CD4-positive, alpha-beta T cell treated with Interleukin-6 for 4 hours (primary cell): ENCODE data around the gene AGXT2.
"Not testable (repeated sequence)": the region's sequence is repeated elsewhere in the genome, so short reads cannot be mapped to it uniquely, and the experiment has no call there.

Experiments used
- DNase-seq: peaks from one replicate; pipeline ENCODE4 v3.0.0-alpha.2; 2020; ENCODE audit warnings: mixed read lengths

AGXT2 gene

GRCh38 chr5:35050541-35051126, 2.9 kb upstream of the AGXT2 start:
- DNase-seq, result no peak

DNA sequence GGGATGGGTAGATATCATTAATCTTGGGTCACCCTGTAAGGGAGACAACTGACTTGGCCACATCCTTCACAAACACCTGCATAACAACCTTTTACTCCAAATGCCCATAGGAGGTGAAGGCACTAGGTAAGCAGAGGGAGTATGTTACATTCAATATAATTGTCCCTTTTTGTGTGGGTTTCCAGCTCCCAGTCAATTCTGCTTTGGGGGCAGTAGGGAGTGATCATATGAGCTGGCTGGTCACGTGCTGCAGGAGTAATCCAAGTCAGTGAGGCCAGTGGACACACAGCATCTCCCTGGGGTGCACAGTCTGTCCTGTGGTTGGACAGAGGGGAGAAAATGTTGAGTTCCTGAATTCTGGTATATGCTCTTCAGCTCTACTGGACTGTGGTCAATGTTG, 1.2 kb upstream of the AGXT2 start:
- no peak for DNase-seq

DNA sequence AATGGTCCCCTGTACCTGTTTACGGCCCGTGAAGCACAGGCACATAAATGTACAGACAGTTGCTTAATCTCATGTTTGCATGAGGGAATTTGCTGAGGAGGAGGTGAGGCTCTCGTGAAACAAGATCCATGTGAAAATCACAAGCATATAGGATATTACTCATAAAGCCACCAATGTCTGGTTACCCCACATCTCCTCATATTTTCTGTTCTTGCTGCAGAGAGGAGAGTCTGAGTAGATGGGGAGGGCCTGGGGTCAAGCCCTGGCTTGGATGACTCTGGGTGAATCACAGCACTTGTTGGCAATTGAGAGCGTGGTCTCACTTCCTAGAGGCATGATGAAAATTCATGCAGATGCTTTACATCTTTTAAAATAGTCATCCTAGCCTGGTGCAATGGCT, 975 bp downstream of the AGXT2 start:
- DNase-seq, result no peak

- no peak for DNase-seq
These were observed 2.5 kb downstream of the AGXT2 start for GRCh38 chr5:35045280-35045679.

DNA sequence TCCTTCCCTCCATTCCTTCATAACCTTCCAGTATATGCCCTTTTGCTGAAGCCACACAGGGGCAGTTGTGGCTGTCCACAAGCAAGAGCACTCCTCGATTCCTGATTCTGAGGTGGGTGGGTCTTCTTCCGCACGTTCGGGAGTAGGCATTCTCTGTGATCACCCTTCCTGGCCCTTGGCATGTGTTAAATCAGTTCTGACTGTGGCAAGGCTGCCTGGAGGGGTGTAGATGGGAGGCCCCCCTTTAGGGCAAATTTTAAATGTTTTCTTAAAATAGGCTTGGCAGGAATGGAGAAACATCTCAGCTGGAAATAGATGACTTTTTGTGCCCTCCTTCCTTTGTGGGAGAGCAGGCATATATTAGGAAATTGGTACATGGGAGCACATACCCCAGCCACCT, 3.1 kb downstream of the AGXT2 start:
- no peak for DNase-seq

- DNase-seq, result no peak
These were observed 5.0 kb downstream of the AGXT2 start for GRCh38 chr5:35042781-35043180.

GRCh38 chr5:35041261-35041660, 6.5 kb downstream of the AGXT2 start:
- DNase-seq, result no peak

- no peak for DNase-seq
These were observed 8.9 kb downstream of the AGXT2 start for GRCh38 chr5:35038891-35039290.

DNA sequence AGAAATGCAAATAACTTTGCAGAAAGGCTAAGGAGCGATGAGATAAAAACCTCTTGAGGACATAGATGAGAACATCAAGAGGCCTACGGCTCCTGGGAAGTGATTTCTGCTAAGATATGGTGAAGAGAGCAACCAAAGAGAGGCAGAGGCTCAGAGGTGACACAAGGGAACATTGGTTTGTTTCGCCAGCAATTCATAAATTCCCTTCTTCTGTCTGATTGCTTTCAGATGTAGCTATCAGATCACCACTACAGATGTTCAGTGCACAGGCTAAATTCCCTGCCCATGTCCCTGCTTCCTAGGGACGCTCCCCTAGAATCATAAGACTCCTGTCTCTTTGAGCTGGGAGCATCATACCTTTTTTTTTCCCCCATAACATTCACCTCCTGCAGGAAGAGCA, 11.2 kb downstream of the AGXT2 start:
- no peak for DNase-seq

DNA sequence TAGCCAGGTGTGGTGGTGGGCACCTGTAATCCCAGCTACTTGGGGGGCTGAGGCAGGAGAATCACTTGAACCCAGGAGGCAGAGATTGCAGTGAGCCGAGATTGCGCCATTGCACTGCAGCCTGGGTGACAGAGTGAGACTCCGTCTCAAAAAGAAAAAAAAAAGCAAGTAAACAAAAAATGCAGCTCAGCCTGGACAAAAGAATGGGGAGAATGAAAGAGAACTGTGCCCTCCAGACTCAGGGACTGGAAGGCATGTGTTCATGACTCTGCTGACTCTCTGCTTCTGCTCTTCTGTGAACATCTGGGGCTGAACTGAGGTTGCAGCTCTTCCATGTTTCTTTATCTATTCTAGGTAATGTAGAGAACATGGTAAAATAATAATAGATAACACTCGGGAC, 11.8 kb downstream of the AGXT2 start:
- DNase-seq, result not testable (repeated sequence)

DNA sequence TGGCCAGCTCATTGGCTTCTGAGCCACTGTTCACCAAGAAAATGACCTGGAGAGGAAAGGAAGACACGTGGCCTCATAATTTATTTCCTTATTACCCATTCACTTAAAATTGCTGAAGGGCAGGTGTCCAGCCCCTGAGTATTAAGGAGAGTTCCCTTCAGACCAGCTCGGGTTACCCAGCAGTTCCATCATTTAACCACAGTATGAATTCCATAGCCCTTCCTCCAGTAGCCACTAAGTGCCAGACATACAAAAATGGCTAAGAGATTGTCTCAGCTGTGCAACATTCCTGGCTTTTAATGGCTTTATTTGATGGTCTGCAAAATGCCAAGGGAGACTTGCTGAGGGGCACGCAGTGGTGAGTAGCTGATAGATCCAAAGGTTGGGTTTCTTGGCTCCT, 12.5 kb downstream of the AGXT2 start:
- no peak for DNase-seq

DNA sequence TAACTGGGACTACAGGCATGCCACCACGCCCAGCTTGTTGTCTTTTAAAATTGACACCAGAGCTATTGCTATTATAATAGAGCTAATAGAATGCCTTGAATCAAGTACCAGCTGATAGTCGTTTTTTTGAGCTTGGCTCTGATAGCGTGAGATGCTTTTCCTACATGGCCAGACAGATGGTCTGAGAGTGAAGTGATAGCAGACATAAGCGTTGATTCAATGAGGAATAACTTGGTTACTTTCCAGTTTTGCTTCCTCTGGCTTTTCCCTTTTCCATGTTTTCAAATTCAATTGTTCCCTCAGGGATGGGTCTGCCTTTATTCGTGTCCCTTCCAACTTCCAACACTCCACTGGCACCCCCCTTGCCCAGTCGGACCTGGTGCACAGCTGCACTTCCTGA, 15.4 kb downstream of the AGXT2 start:
- no peak for DNase-seq

GRCh38 chr5:35031276-35031675, 16.5 kb downstream of the AGXT2 start:
- no peak for DNase-seq

DNA sequence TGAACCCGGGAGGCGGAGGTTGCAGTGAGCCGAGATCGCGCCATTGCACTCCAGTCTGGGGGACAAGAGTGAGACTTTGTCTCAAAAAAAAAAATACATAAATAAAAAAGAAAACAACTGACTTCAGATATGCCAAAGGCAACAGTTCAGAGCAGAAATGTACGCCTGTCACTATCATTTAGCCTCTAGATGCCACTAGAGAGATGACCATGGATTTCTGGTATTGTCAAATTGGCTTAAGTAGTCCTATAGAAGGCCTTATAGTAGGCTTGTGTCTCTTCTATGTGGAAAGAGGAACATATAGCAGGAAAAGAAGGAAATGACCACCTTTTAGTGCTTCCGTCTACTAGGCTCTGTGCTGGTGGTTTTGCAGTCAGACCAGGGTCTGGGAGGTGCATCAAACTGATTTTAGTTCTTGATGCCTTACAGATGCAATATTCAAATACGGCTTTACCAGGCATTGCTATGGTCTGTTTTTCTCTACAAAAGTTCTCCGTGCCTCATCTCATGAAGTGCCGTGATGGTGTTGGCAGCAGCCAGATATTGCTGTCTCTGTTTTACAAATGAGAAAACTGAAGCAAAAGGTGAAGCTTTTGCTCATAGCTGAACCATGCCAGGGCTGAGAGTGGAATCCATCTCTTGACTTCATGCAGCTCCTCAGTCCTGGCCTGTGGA, 17.2 kb downstream of the AGXT2 start:
- no peak for DNase-seq

DNA sequence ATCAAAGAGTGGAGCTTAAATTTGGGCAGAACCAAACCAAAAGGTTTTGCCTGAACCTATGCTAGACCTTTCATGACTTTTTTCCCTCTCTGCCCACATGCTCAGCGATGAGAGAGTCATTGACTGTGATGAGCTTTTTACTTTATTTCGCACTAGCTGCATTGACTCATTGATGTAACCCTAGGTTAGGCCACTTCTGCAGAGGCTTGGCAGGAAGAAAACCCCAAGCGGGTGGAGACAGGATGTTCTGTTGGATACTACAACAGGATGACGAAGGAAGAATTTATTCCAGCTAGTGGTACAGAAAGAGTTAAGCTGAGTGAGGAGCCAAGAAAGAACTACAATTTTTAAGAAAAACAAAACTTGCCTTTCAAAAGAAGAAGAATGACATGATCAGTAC, 18.4 kb downstream of the AGXT2 start:
- DNase-seq, result no peak

DNA sequence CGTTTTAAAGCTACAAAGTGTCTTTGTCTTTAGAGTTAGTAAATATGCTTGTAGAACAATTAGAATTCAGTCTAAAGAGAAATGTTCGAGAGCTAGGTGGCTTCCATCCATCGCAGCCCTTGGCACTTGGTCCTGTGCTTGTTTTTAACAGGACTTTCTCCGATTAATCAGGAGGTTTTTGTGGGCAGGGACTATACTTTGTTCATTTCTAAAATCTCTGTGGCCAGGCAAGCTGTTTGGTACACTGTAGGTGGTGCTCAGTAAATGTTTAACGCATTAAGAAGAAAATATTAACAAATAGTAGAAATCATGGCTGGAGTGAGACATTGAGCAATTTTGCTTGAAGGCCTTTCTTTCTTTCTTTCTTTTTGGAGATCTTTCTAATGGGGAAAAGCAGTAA, 20.8 kb downstream of the AGXT2 start:
- no peak for DNase-seq

- no peak for DNase-seq
These were observed 21.4 kb downstream of the AGXT2 start for GRCh38 chr5:35026280-35026840.

DNA sequence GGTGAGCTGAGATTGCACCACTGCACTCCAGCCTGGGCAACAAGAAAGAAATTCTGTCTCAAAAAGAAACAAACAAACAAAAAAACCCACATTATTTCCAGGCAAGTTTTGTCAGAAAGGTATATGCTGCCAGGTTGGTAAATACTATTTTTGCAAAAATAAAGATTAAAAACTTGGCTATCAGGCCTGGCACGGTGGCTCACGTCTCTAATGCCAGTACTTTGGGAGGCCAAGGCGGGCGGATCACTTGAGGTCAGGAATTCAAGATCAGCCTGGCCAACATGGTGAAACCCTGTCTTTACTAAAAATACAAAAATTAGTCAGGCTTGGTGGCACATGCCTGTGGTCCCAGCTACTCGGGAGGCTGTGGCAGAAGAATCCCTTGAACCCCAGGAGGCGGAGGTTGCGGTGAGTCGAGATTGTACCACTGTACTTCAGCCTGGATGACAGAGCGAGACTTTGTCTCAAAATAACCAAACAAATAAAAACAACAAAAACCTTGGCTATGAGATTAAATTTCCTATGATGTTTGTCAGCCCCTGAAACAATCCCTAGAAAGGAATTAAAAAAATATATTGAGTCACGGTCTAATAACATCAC, 22.7 kb downstream of the AGXT2 start:
- DNase-seq, result no peak

GRCh38 chr5:35023391-35024178, 24.2 kb downstream of the AGXT2 start:
- no peak for DNase-seq

GRCh38 chr5:35016174-35017051, 31.3 kb downstream of the AGXT2 start:
- no peak for DNase-seq

DNA sequence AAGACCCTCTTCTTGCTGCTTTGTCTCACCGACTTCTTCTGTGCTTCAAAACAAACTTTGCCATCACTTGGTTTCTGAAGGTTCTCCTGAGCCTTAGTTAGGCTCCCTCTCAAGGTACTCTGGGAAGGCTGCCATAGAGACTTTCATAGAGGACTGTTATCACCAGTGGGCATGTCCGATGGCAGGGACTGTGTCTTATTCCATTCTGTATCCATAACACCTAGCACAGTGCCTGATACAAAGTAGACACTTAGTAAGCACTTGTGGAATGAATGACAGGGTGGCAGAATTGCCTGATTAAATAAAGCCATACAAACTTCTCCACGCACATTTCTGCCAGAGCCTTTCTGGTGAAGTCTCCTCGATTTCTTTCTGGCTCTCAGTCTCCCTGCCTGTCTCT, 32.7 kb downstream of the AGXT2 start:
- no peak for DNase-seq

DNA sequence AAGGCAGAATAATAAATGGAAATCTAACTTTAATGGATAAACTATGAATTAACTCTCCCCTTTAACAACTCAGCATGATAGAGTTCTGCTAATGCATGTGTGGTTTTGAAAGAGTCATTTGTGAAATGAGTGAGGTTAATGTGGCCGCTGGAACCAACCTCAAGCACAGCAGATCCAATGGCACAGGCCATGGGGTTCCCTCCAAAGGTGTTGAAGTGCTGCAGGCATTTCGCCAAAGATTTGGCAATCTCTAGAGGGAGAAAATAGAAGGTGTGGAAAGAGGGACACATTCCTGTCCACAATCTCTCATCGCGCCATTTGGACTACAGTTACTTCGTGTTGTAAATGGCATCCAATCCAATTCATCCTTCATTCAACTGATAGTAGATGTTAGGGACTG, 35.0 kb downstream of the AGXT2 start:
- DNase-seq, result no peak

DNA sequence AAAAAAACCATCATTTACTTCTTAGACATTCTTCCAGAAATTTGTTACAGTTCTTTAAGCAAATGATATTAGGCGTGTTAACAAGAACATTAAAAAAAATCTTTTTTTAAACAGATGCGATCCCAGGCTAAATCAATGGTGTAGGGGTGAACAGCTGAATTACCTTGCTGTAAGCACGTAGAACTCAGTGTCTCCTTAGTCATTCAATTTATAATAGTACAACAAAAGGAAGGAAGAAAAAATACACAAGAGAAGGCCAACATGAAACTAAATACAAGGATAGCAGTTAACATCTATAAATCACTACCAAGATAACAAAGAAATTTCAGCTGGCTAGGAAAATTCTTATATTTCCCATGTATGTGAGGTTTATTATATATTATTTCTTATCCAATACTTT, 35.4 kb downstream of the AGXT2 start:
- DNase-seq, result no peak
